Measurements from ENCODE around the gene IRF9.
A peak's percentile ranks its signal among the peaks of the same experiment; 100 is the strongest.

Gene IRF9, protein sequence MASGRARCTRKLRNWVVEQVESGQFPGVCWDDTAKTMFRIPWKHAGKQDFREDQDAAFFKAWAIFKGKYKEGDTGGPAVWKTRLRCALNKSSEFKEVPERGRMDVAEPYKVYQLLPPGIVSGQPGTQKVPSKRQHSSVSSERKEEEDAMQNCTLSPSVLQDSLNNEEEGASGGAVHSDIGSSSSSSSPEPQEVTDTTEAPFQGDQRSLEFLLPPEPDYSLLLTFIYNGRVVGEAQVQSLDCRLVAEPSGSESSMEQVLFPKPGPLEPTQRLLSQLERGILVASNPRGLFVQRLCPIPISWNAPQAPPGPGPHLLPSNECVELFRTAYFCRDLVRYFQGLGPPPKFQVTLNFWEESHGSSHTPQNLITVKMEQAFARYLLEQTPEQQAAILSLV
- 32.5 to 72.6 (median 52.7) reads per million in 3 donors for total RNA-seq

DNA sequence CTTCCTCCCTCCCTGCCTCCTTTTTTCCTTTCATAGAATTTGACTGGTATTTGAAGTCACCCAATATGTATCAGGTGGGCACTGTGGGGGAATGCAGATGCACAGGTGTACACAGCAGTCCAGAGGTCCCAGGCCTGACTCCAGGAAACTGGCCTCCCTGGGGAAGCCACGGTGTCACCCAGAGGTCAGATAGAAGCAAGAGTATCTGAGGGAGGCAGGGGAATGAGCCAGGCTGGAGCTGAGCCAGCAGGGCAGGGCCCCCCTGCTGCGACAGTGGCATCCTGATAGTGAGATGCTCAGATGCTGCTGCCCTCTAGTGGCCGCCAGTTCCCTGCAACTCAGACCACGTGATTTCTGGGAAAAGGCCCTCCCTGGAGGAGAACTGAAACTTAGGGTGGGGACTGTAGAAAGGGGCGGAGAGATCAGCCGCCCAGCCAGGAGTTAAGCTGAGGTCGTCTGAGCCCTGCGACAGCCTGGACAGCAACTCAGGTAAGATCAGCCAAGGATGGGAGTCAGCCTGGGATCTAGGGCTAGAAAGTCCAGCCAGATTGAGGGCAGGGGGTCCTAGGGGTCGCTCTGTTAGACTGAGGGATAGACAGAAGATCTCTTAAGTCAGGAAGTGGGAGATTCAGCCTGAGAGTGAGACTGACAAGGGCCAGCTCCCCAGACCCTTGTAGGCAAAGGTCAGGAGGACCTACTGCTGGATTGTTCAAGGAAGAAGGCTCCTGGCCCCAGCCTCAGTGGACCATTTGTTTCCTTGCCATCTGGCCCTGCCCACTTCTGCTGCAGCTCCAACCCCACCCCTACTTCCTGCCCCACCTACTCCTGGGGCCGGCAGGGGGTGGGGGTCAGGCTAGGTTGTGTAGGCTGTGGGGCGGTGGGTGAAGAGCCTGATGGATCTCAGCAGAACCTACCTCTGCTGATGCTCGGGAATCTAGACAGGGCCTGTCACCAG is at the start of gene IRF9:
Gene IRF9, plus strand, starts transcription at position 416 of the 955 bp plus-strand sequence. CDS start 880 bp downstream, outside the sequence.
- Histone ChIP-seq H3K27ac (ENCODE audit: insufficient read depth, low read length, poor library complexity, severe bottlenecking) (peak within 1 kb of the TSS; percentile 97), H3K4me1 (ENCODE audit: control insufficient read depth, insufficient read depth, low read length, poor library complexity, severe bottlenecking) (peaks cover 24% of the 10 kb centered on the region), H3K36me3 (ENCODE audit: control insufficient read depth, insufficient read depth, low read length) (peaks cover 67% of the 10 kb centered on the region)

GRCh38 chr14:24113379-24113800 is 47.7 kb upstream of the IRF9 start:
- DNase-seq: no peak
- H3K4me3 ChIP-seq (ENCODE audit: insufficient read depth, low read depth, low read length, poor library complexity, severe bottlenecking): peak overlapping the region; percentile 69
- peak overlapping the region; percentile 98 for H3K27ac ChIP-seq (ENCODE audit: insufficient read depth, low read length, poor library complexity, severe bottlenecking)
- H3K9me3 ChIP-seq (ENCODE audit: control insufficient read depth, low read length): no peaks in the 10 kb centered on the region
- H3K27me3 ChIP-seq (replicated peaks; ENCODE audit: control insufficient read depth, insufficient read depth, low read length, poor library complexity, severe bottlenecking): no peaks in the 10 kb centered on the region
- peaks cover 8% of the 10 kb centered on the region for H3K36me3 ChIP-seq (ENCODE audit: control insufficient read depth, insufficient read depth, low read length)
- peaks cover 19% of the 10 kb centered on the region for H3K4me1 ChIP-seq (ENCODE audit: control insufficient read depth, insufficient read depth, low read length, poor library complexity, severe bottlenecking)

More for the DNA sequence above, at the start of gene IRF9:
- no peaks in the 10 kb centered on the region for H3K9me3 ChIP-seq (ENCODE audit: control insufficient read depth, low read length)
- H3K4me3 ChIP-seq (ENCODE audit: insufficient read depth, low read depth, low read length, poor library complexity, severe bottlenecking): peak within 1 kb of the TSS; percentile 88
- H3K27me3 ChIP-seq (replicated peaks; ENCODE audit: control insufficient read depth, insufficient read depth, low read length, poor library complexity, severe bottlenecking): no peaks in the 10 kb centered on the region
- peak; percentile 94 to 95 (median 95) for DNase-seq

GRCh38 chr14:24113801-24114531 is 47.1 kb upstream of the IRF9 start:
- H3K36me3 ChIP-seq (ENCODE audit: control insufficient read depth, insufficient read depth, low read length): peaks cover 14% of the 10 kb centered on the region
- DNase-seq: peak; percentile 64 to 79 (median 75)
- H3K9me3 ChIP-seq (ENCODE audit: control insufficient read depth, low read length): no peaks in the 10 kb centered on the region
- peak overlapping the region; percentile 69 for H3K4me3 ChIP-seq (ENCODE audit: insufficient read depth, low read depth, low read length, poor library complexity, severe bottlenecking)
- H3K27me3 ChIP-seq (replicated peaks; ENCODE audit: control insufficient read depth, insufficient read depth, low read length, poor library complexity, severe bottlenecking): no peaks in the 10 kb centered on the region
- peak overlapping the region; percentile 98 for H3K27ac ChIP-seq (ENCODE audit: insufficient read depth, low read length, poor library complexity, severe bottlenecking)
- H3K4me1 ChIP-seq (ENCODE audit: control insufficient read depth, insufficient read depth, low read length, poor library complexity, severe bottlenecking): peaks cover 15% of the 10 kb centered on the region

DNA sequence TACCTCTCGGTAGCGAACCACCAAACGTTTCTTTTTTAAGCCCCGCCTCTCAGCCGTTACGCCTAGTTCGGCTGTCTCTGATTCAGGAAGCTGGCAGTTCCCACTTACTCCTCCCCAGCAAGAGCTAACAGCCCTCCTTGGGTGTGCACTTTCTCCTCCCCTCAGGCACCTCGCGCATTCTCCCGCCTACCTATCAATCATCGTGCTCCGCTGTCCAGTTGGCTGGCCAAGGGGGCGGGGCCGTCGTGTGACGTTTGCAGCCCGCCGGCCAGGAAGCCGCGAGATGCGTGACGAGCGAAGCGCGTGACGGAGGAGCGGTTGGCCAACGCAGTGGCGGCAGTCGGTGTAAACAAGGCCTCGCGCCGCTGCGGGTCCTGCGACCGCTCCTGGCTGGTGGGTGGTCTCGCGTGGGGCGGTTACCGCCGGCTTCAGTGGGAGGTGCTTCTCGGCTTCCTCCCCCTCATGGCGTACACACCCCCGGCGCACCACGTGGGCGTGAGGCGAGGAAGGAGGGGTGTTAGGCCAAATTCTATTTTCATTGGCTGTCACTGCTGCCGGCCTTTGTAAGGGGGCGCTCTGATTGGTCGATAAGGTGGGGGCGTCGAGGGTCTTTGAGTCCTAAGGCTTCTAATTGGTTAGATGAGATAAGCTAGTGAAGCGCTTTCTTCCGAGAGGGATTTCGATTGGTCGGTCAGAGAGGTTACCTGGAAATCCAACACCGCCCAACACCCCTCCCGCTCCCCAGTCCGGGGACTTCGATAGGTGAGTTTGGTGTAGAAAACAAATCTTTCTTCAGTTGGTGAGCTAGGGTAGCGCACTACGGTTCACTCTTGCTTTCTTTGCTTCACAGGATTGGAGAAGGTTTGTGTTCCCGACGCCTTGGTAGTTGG is 46.3 kb upstream of the IRF9 start, which contains the start of the genes DCAF11 and NRL:
Gene DCAF11, plus strand, starts transcription at position 246 of the 890 bp plus-strand sequence. CDS start 818 bp downstream, outside the sequence.
Gene NRL, minus strand, starts transcription at position 418 of the 890 bp plus-strand sequence. CDS start 32,101 bp downstream, outside the sequence.
- DNase-seq: peak; percentile 97 to 98 (median 98)

DNA sequence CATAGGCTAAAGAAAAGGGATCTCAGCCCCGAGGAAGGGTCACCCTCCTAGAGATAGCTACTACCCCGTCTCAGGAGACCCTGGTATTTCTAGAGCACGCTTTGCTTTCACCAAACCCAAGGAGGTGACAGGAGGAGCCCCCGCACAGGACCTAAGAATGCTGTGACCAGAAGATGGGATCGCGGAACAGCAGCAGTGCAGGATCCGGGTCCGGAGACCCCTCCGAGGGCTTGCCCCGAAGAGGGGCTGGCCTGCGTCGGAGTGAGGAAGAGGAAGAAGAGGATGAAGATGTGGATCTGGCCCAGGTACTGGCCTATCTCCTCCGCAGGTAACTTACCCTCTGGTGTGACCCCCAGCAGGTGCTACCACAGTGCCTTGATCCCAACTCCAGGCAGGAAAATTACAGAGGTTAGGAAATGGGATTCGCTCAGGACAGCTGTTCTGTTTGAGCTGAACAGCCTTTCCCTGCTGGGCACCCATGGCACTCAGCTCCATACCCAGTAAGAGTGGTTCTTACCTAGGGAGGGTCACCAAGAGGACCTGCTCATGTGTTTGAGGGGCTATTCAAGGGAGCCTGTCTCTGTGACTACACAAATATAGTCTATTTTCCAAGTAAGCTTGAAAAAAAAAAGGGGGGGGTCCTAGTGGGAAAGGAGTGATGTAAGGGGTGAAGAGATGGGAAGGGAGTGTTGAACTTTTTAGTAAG is 45.5 kb upstream of the IRF9 start:
- Histone ChIP-seq H3K27me3 (replicated peaks; ENCODE audit: control insufficient read depth, insufficient read depth, low read length, poor library complexity, severe bottlenecking) (no peaks in the 10 kb centered on the region), H3K4me3 (ENCODE audit: insufficient read depth, low read depth, low read length, poor library complexity, severe bottlenecking) (peak overlapping the region; percentile 69), H3K9me3 (ENCODE audit: control insufficient read depth, low read length) (no peaks in the 10 kb centered on the region), H3K27ac (ENCODE audit: insufficient read depth, low read length, poor library complexity, severe bottlenecking) (peak overlapping the region; percentile 98), H3K36me3 (ENCODE audit: control insufficient read depth, insufficient read depth, low read length) (peaks cover 28% of the 10 kb centered on the region), H3K4me1 (ENCODE audit: control insufficient read depth, insufficient read depth, low read length, poor library complexity, severe bottlenecking) (peaks cover 12% of the 10 kb centered on the region)
- DNase-seq: no peak

More for the DNA sequence above, 46.3 kb upstream of the IRF9 start, which contains the start of the genes DCAF11 and NRL:
- Histone ChIP-seq H3K27me3 (replicated peaks; ENCODE audit: control insufficient read depth, insufficient read depth, low read length, poor library complexity, severe bottlenecking) (no peaks in the 10 kb centered on the region), H3K4me3 (ENCODE audit: insufficient read depth, low read depth, low read length, poor library complexity, severe bottlenecking) (peak within 1 kb of the TSS; percentile 69), H3K4me1 (ENCODE audit: control insufficient read depth, insufficient read depth, low read length, poor library complexity, severe bottlenecking) (peaks cover 12% of the 10 kb centered on the region), H3K36me3 (ENCODE audit: control insufficient read depth, insufficient read depth, low read length) (peaks cover 22% of the 10 kb centered on the region), H3K27ac (ENCODE audit: insufficient read depth, low read length, poor library complexity, severe bottlenecking) (peak within 1 kb of the TSS; percentile 98), H3K9me3 (ENCODE audit: control insufficient read depth, low read length) (no peaks in the 10 kb centered on the region)

- peaks cover 12% of the 10 kb centered on the region for H3K4me1 ChIP-seq (ENCODE audit: control insufficient read depth, insufficient read depth, low read length, poor library complexity, severe bottlenecking)
- no peaks in the 10 kb centered on the region for H3K9me3 ChIP-seq (ENCODE audit: control insufficient read depth, low read length)
- peaks cover 35% of the 10 kb centered on the region for H3K36me3 ChIP-seq (ENCODE audit: control insufficient read depth, insufficient read depth, low read length)
- H3K27ac ChIP-seq (ENCODE audit: insufficient read depth, low read length, poor library complexity, severe bottlenecking): peak overlapping the region; percentile 98
- no peak for DNase-seq
- no peaks in the 10 kb centered on the region for H3K27me3 ChIP-seq (replicated peaks; ENCODE audit: control insufficient read depth, insufficient read depth, low read length, poor library complexity, severe bottlenecking)
- peak overlapping the region; percentile 69 for H3K4me3 ChIP-seq (ENCODE audit: insufficient read depth, low read depth, low read length, poor library complexity, severe bottlenecking)
Observed at GRCh38 chr14:24116128-24116814, 44.8 kb upstream of the IRF9 start.

- Histone ChIP-seq H3K36me3 (ENCODE audit: control insufficient read depth, insufficient read depth, low read length) (peaks cover 41% of the 10 kb centered on the region), H3K9me3 (ENCODE audit: control insufficient read depth, low read length) (no peaks in the 10 kb centered on the region), H3K27me3 (replicated peaks; ENCODE audit: control insufficient read depth, insufficient read depth, low read length, poor library complexity, severe bottlenecking) (no peaks in the 10 kb centered on the region), H3K27ac (ENCODE audit: insufficient read depth, low read length, poor library complexity, severe bottlenecking) (peak overlapping the region; percentile 29), H3K4me1 (ENCODE audit: control insufficient read depth, insufficient read depth, low read length, poor library complexity, severe bottlenecking) (peaks cover 12% of the 10 kb centered on the region), H3K4me3 (ENCODE audit: insufficient read depth, low read depth, low read length, poor library complexity, severe bottlenecking) (no peak overlapping the region)
- no peak for DNase-seq
Observed at GRCh38 chr14:24117179-24117578, 43.9 kb upstream of the IRF9 start.

DNA sequence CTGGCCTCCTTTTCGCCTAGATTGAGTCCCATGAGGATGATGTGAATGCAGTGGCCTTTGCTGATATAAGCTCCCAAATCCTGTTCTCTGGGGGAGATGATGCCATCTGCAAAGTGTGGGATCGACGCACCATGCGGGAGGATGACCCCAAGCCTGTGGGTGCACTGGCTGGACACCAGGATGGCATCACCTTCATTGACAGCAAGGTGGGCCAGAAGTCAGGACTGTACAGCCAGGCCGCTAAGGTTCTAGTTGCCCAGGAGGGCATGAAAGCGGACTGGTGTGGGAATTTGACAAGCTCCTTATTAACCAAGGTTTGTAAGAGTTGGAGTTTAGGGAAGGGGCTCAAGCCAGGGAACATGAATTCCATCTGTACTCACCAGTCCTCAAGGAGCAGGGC is 41.4 kb upstream of the IRF9 start:
- no peak for DNase-seq
- peaks cover 65% of the 10 kb centered on the region for H3K36me3 ChIP-seq (ENCODE audit: control insufficient read depth, insufficient read depth, low read length)

More for the DNA sequence above, 41.4 kb upstream of the IRF9 start:
- H3K4me1 ChIP-seq (ENCODE audit: control insufficient read depth, insufficient read depth, low read length, poor library complexity, severe bottlenecking): peaks cover 12% of the 10 kb centered on the region
- H3K9me3 ChIP-seq (ENCODE audit: control insufficient read depth, low read length): no peaks in the 10 kb centered on the region
- no peak overlapping the region for H3K4me3 ChIP-seq (ENCODE audit: insufficient read depth, low read depth, low read length, poor library complexity, severe bottlenecking)
- no peak overlapping the region for H3K27ac ChIP-seq (ENCODE audit: insufficient read depth, low read length, poor library complexity, severe bottlenecking)
- H3K27me3 ChIP-seq (replicated peaks; ENCODE audit: control insufficient read depth, insufficient read depth, low read length, poor library complexity, severe bottlenecking): no peaks in the 10 kb centered on the region
